Measurements from ENCODE around the gene ATP5PB.

ATP5PB gene

DNA sequence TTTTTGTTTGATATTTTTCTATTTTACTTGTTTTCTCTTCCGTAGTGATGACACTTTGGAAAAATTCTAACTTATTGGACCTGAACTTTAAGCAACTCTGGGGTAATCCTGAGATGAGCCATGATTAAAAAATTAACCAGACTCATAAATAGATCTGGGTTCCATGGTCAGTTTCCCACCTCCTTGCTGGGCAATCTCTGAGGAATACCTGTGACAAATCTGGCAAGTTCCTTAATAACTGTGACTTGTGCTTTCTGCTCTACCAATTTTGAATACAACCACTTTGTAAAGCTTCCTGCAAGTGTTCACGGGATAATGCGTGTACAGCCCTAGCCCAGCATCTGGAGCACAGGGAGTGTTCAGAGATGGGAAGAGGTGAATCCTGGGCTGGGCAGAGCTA is 25.0 kb upstream of the ATP5PB start:
- TF ChIP-seq, protein P1, sequence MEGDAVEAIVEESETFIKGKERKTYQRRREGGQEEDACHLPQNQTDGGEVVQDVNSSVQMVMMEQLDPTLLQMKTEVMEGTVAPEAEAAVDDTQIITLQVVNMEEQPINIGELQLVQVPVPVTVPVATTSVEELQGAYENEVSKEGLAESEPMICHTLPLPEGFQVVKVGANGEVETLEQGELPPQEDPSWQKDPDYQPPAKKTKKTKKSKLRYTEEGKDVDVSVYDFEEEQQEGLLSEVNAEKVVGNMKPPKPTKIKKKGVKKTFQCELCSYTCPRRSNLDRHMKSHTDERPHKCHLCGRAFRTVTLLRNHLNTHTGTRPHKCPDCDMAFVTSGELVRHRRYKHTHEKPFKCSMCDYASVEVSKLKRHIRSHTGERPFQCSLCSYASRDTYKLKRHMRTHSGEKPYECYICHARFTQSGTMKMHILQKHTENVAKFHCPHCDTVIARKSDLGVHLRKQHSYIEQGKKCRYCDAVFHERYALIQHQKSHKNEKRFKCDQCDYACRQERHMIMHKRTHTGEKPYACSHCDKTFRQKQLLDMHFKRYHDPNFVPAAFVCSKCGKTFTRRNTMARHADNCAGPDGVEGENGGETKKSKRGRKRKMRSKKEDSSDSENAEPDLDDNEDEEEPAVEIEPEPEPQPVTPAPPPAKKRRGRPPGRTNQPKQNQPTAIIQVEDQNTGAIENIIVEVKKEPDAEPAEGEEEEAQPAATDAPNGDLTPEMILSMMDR (IDR thresholded peaks at IDR 0.05; ENCODE audit: insufficient read depth, missing control alignments): no peak
- DNase-seq (ENCODE audit: insufficient read length, low spot score): no peak
- no peak for FAIRE-seq

DNA sequence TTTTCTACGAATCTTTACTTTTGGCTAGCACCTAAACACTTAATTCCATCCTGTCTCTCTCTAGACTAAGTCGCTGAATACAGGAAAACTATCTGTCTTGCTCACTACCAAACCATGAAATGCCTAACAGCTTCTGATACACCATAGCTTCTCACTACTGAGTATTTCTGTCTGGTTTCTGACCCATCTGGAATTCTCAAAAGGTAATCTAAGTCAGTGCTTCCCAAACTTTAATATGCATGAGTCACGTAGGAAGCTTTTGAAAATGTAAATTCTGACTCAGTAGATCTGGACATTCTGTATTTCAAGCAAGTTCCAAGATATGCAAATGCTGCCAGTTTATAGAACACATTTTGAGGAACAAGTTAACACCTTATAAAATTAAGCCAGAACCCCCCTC is 12.5 kb upstream of the ATP5PB start:
- FAIRE-seq: no peak
- TF ChIP-seq, protein P1 (IDR thresholded peaks at IDR 0.05; ENCODE audit: insufficient read depth, missing control alignments): no peak
- DNase-seq (ENCODE audit: insufficient read length, low spot score): no peak

DNA sequence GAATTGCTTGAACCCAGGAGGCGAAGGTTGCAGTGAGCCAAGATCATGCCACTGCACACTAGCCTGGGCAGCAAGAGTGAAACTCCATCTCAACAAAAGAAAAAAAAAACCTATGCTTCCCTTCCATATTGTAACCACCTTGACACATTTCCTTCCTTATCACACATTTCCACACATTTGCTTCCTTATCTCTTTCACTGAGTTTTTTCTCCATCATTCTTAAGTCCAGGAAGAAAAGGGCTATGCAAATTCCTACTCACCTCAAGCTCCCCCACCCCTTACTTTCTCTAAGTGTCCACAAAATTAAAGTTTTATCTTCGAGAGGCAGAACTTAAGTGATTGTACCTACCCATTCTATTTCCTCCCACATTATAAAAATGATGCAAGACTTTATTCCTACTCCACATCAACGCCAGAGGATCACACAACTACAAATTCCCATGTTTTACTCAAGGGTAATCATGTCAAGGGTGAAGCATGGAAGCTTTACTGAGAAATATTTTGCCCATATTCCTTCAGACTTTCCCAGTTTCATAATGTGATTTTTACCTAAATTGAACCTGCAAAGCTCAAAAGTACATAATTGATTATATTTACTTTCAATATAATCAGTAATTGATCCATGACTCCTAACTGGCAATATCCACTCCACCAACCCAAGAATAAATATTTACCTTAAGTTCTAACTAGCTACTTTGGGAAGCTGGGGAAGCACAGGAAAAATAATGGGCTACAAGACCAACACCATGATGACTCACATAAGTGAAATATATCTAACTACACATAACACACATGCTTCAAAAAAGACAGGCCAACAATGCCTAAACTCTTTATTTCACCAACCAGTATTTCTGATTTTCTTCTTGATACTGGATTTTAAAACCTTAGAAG is 9.6 kb upstream of the ATP5PB start:
- no peak for DNase-seq (ENCODE audit: insufficient read length, low spot score)
- FAIRE-seq: no peak
- TF ChIP-seq, protein P1 (IDR thresholded peaks at IDR 0.05; ENCODE audit: insufficient read depth, missing control alignments): no peak

DNA sequence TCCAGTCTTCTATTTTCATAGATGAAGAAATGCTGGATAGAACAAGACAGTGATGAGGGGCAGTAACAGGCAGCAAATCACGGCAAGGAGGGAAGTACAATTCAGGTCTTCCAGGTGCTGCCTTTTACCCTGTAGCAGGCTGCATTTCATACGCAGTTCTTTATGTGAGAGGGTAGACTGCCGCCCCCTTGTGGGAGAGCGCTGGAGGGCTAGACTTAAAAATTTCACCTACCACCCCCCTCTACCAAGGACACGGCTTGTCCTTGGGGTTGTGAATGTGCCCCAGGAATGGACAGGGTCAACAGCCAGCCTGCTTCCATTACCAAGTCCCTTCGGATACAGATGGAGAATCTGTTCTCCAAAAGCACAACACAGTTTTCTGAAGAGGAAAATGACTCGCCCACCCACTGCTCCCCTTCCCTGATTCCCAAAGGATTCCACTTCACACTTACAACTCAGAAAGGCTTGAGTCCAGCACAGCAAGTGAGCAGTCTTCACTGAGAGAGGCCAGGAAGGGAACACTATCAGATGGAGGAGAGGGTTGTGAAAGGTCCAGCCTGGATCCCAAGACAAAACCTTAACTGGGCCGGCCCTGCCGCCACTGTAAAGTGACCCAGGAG is 7.6 kb upstream of the ATP5PB start:
- TF ChIP-seq, protein P1 (IDR thresholded peaks at IDR 0.05; ENCODE audit: insufficient read depth, missing control alignments): peak; percentile 43
- FAIRE-seq (no peak), DNase-seq (ENCODE audit: insufficient read length, low spot score) (no peak)

DNA sequence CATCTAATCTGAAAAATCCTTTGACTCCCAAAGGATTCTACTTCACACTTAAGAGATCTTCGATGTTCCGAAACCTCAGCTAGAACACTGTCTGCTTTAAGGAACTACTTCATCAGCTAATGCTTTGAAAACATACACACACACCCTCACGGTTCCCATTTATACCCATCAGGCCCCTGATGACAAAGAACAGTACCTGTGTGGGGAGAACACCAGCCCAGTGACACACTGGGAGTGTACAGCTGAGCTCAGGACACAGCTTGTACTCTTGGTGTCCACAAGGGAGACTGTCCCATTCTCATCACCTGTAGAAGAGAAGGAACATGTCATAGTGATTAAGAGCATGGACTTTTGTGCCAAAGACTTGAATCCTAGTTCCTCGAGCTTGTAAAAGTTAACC is 6.8 kb upstream of the ATP5PB start:
- no peak for DNase-seq (ENCODE audit: insufficient read length, low spot score)
- FAIRE-seq: no peak
- TF ChIP-seq, protein P1 (IDR thresholded peaks at IDR 0.05; ENCODE audit: insufficient read depth, missing control alignments): no peak

DNA sequence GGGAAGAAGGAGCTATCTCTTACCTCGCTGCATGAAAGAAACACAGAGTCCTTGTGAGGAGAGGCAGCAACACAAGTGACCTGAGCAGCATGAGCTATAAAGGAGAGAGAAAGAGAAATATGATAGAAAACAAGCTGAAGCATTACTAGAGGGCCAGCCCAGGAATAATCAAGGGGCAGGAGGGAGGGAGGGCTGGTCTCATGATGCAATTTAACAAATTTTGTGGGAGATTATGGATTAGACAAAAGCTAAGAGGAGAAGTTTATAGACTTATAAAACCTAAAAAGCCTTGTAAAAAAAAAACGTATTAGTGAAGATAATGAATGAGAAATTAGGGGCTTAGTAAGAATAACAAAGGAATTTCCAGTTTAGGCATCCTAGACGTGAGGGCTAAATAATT is 5.2 kb upstream of the ATP5PB start:
- TF ChIP-seq, protein P1 (IDR thresholded peaks at IDR 0.05; ENCODE audit: insufficient read depth, missing control alignments): no peak
- no peak for DNase-seq (ENCODE audit: insufficient read length, low spot score)
- no peak for FAIRE-seq

DNA sequence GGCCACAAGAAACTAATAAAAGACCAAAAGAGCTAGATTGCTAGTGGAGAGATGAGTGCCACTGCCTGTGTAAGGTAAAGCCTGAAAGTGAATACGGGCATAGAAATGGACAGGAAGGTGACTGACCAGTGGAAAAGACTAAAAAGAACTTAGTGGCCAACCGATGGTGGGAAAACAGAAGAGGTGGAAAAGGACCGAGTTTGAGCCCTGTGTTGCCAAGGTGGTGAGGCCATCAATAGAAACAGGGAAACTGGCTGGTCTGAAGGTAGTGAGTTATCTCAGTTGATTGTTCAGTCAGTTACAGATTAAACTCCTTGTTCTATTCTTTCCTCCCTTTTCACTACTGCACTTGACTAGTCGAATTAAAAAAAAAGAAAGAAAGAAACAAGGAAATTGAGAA is 2.7 kb upstream of the ATP5PB start:
- DNase-seq (ENCODE audit: insufficient read length, low spot score) (no peak), FAIRE-seq (no peak)
- TF ChIP-seq, protein P1 (IDR thresholded peaks at IDR 0.05; ENCODE audit: insufficient read depth, missing control alignments): no peak
